ENCODE results near the gene UFC1.
"Not testable (repeated sequence)": the region's sequence is repeated elsewhere in the genome, so short reads cannot be mapped to it uniquely, and the experiment has no call there.

UFC1 gene

GRCh38 chr1:161153682-161154337, at the start of gene UFC1:
UFC1 (plus strand) TSS chr1:161153978; CDS start chr1:161153998, 20 bp downstream.
- peak; percentile 85 for DNase-seq

GRCh38 chr1:161106431-161106830, 47.3 kb upstream of the UFC1 start:
- no peak for DNase-seq

- DNase-seq, result no peak
Measured at GRCh38 chr1:161111117-161111516, 42.7 kb upstream of the UFC1 start.

GRCh38 chr1:161111527-161111926, 42.3 kb upstream of the UFC1 start:
- DNase-seq, result no peak

- DNase-seq, result no peak
Measured at GRCh38 chr1:161113915-161114314, 39.9 kb upstream of the UFC1 start.

GRCh38 chr1:161114556-161114955, 39.2 kb upstream of the UFC1 start:
- no peak for DNase-seq

GRCh38 chr1:161115132-161115711, 38.6 kb upstream of the UFC1 start:
- peak; percentile 68 for DNase-seq

GRCh38 chr1:161115961-161116360, 37.8 kb upstream of the UFC1 start:
- not testable (repeated sequence) for DNase-seq

GRCh38 chr1:161117759-161118581, 35.8 kb upstream of the UFC1 start, which contains the start of the genes NIT1 and PFDN2:
NIT1 (plus strand) TSS chr1:161118105; CDS start chr1:161118177, 72 bp downstream.
PFDN2 (minus strand) TSS chr1:161118037; CDS start chr1:161118026, 11 bp downstream.
- peak; percentile 63 for DNase-seq

- DNase-seq, result peak; percentile 58
Measured at GRCh38 chr1:161119092-161119903, 34.5 kb upstream of the UFC1 start.

- DNase-seq, result no peak
Measured at GRCh38 chr1:161121042-161121650, 32.6 kb upstream of the UFC1 start.

- no peak for DNase-seq
Measured at GRCh38 chr1:161121834-161122233, 31.9 kb upstream of the UFC1 start.

GRCh38 chr1:161122967-161123366, 30.8 kb upstream of the UFC1 start:
- no peak for DNase-seq

GRCh38 chr1:161127649-161128048, 26.1 kb upstream of the UFC1 start:
- no peak for DNase-seq

GRCh38 chr1:161128591-161129420, 25.0 kb upstream of the UFC1 start:
- no peak for DNase-seq

- DNase-seq, result no peak
Measured at GRCh38 chr1:161130266-161130665, 23.5 kb upstream of the UFC1 start.

- DNase-seq, result no peak
Measured at GRCh38 chr1:161131523-161132409, 22.0 kb upstream of the UFC1 start.

GRCh38 chr1:161132410-161133219, 21.2 kb upstream of the UFC1 start, which contains the start of gene DEDD:
DEDD (minus strand) TSS chr1:161132667; CDS start chr1:161124462, 8,205 bp downstream.
- DNase-seq, result peak; percentile 95

- no peak for DNase-seq
Measured at GRCh38 chr1:161133220-161133740, 20.5 kb upstream of the UFC1 start.
